ENCODE results near the gene INO80C. TPM values are rescaled to one million over a fixed set of nuclear protein-coding genes. Genes with fewer than 3 reads are reported as not detected.

INO80C gene
- total RNA-seq, 1 experiment from 2014 or later: 42.3 TPM

DNA sequence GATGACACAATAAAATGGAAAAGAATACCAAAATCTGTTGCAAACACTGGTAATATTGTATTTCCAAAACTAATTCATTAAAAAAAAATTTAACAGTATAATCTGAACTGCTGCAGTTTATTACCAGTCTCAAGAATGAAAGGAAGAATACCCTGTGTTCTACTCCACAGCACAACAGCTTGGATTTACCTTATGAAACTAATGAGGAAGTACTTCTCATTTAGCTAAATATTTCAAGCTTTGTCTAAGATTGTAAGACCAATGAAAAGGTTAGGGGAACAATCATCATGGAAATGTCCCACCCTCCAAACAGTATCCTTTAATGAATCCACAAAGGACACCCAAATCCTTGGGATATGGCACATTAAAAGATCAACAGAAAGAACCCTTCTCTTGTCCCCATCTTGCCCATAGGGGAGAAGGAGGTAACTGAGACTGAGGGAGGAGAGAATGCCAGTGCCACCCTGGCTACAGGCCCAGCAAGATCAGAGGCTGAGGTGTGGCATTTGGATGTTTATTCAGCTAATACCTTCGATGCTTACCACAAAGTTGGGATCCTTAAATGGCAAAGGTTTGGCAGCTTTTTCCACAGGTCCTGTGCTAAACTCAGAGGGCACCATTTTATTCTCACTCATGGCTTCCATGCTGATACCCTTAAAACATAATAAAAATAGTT is 17.7 kb downstream of the INO80C start (continued):
- TF ChIP-seq, protein P1, sequence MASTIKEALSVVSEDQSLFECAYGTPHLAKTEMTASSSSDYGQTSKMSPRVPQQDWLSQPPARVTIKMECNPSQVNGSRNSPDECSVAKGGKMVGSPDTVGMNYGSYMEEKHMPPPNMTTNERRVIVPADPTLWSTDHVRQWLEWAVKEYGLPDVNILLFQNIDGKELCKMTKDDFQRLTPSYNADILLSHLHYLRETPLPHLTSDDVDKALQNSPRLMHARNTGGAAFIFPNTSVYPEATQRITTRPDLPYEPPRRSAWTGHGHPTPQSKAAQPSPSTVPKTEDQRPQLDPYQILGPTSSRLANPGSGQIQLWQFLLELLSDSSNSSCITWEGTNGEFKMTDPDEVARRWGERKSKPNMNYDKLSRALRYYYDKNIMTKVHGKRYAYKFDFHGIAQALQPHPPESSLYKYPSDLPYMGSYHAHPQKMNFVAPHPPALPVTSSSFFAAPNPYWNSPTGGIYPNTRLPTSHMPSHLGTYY (CRISPR knock-in tag; IDR thresholded peaks at IDR 0.05): no peak
- TF ChIP-seq, protein P2, sequence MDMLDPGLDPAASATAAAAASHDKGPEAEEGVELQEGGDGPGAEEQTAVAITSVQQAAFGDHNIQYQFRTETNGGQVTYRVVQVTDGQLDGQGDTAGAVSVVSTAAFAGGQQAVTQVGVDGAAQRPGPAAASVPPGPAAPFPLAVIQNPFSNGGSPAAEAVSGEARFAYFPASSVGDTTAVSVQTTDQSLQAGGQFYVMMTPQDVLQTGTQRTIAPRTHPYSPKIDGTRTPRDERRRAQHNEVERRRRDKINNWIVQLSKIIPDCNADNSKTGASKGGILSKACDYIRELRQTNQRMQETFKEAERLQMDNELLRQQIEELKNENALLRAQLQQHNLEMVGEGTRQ (CRISPR knock-in tag; IDR thresholded peaks at IDR 0.05): no peak
- TF ChIP-seq HMGXB4 (CRISPR knock-in tag; IDR thresholded peaks at IDR 0.05) (no peak), ZNF219 (CRISPR knock-in tag; IDR thresholded peaks at IDR 0.05; ENCODE audit: borderline replicate concordance) (no peak), CTCF (IDR thresholded peaks at IDR 0.05) (no peak), FOXP1 (CRISPR knock-in tag; IDR thresholded peaks at IDR 0.05; ENCODE audit: borderline replicate concordance) (no peak), TEAD4 (CRISPR knock-in tag; IDR thresholded peaks at IDR 0.05) (no peak)

DNA sequence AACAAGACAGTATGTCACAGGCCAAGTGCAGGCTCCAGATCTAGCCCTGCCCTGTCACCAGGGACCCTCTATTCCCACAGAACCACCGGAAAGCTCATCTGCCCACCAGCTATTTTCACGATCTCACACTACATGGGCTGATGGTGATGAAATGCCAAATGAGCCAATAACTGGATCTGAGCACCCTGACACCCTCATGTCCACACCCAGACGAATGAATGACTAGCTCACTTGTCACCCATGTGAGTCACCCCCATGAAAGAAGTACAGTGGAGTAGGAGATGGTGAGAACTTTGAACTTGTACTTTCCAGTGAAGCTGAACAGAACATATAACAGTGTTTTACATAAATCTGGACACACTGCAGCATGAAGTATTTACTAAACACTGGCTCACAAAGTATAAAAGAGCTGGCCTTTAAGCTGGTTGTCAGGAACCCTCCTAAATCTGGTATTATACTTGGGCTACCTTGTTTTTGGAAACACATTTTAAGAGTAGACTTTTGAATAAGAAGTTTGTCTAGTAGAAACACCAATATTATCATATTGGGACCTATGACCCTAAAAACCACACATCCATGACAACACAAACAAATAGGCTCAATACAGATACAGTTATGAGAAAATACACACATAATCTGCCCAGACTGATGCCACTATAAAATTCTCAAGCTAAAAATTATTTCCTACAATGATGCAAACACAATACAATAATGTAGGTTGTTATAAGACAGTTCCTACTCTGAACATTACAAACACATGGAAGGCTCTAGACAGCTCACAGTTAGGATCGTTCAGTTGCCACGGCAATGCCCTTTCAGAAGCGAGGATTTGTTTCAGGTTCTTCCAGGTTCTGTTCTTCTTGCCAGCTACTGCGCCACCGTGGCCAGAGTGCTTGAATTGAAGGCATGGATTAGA is 19.0 kb downstream of the INO80C start:
- H3K4me3 Mint-ChIP-seq: no peak overlapping the region
- peaks cover 24% of the 10 kb centered on the region for H3K36me3 Mint-ChIP-seq
- ATAC-seq (no peak), DNase-seq (ENCODE audit: low spot score) (no peak)
- ChIA-PET CTCF (no interaction called here), POLR2A (no interaction called here)
- H3K4me1 Mint-ChIP-seq: no peaks in the 10 kb centered on the region
- peak overlapping the region; percentile 52; the same call in 1 of the 2 replicates for H3K27ac Mint-ChIP-seq
- TF ChIP-seq SMAD3 (CRISPR knock-in tag; IDR thresholded peaks at IDR 0.05; ENCODE audit: borderline replicate concordance): no peak
- TF ChIP-seq, protein P2 (CRISPR knock-in tag; IDR thresholded peaks at IDR 0.05): no peak
- TF ChIP-seq, protein P3, sequence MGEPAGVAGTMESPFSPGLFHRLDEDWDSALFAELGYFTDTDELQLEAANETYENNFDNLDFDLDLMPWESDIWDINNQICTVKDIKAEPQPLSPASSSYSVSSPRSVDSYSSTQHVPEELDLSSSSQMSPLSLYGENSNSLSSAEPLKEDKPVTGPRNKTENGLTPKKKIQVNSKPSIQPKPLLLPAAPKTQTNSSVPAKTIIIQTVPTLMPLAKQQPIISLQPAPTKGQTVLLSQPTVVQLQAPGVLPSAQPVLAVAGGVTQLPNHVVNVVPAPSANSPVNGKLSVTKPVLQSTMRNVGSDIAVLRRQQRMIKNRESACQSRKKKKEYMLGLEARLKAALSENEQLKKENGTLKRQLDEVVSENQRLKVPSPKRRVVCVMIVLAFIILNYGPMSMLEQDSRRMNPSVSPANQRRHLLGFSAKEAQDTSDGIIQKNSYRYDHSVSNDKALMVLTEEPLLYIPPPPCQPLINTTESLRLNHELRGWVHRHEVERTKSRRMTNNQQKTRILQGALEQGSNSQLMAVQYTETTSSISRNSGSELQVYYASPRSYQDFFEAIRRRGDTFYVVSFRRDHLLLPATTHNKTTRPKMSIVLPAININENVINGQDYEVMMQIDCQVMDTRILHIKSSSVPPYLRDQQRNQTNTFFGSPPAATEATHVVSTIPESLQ (CRISPR knock-in tag; IDR thresholded peaks at IDR 0.05): no peak
- TF ChIP-seq GABPB1 (CRISPR knock-in tag; IDR thresholded peaks at IDR 0.05): peak; percentile 86
- no peak for TF ChIP-seq GRHL2 (CRISPR knock-in tag; IDR thresholded peaks at IDR 0.05; ENCODE audit: insufficient replicate concordance, severe bottlenecking)
- H3K27me3 Mint-ChIP-seq (ENCODE audit: low read depth): no peaks in the 10 kb centered on the region
- H3K9me3 Mint-ChIP-seq: no peaks in the 10 kb centered on the region; the same call in 1 of the 2 replicates

GRCh38 chr18:35477974-35478373 is 19.8 kb downstream of the INO80C start:
- CTCF ChIA-PET: no interaction called here
- TF ChIP-seq, protein P1 (CRISPR knock-in tag; IDR thresholded peaks at IDR 0.05): no peak
- TF ChIP-seq, protein P4, sequence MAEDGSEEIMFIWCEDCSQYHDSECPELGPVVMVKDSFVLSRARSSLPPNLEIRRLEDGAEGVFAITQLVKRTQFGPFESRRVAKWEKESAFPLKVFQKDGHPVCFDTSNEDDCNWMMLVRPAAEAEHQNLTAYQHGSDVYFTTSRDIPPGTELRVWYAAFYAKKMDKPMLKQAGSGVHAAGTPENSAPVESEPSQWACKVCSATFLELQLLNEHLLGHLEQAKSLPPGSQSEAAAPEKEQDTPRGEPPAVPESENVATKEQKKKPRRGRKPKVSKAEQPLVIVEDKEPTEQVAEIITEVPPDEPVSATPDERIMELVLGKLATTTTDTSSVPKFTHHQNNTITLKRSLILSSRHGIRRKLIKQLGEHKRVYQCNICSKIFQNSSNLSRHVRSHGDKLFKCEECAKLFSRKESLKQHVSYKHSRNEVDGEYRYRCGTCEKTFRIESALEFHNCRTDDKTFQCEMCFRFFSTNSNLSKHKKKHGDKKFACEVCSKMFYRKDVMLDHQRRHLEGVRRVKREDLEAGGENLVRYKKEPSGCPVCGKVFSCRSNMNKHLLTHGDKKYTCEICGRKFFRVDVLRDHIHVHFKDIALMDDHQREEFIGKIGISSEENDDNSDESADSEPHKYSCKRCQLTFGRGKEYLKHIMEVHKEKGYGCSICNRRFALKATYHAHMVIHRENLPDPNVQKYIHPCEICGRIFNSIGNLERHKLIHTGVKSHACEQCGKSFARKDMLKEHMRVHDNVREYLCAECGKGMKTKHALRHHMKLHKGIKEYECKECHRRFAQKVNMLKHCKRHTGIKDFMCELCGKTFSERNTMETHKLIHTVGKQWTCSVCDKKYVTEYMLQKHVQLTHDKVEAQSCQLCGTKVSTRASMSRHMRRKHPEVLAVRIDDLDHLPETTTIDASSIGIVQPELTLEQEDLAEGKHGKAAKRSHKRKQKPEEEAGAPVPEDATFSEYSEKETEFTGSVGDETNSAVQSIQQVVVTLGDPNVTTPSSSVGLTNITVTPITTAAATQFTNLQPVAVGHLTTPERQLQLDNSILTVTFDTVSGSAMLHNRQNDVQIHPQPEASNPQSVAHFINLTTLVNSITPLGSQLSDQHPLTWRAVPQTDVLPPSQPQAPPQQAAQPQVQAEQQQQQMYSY (CRISPR knock-in tag; IDR thresholded peaks at IDR 0.05): no peak
- no peak for TF ChIP-seq SOX15 (CRISPR knock-in tag; IDR thresholded peaks at IDR 0.05)
- TF ChIP-seq HMGXB4 (CRISPR knock-in tag; IDR thresholded peaks at IDR 0.05): no peak

More at GRCh38 chr18:35477974-35478373, 19.8 kb downstream of the INO80C start:
- H3K9me3 Mint-ChIP-seq: no peaks in the 10 kb centered on the region; the same call in 1 of the 2 replicates
- POLR2A ChIA-PET: no interaction called here
- ATAC-seq (no peak), DNase-seq (ENCODE audit: low spot score) (no peak)
- no peaks in the 10 kb centered on the region for H3K4me1 Mint-ChIP-seq
- peaks cover 27% of the 10 kb centered on the region for H3K36me3 Mint-ChIP-seq
- no peaks in the 10 kb centered on the region for H3K27me3 Mint-ChIP-seq (ENCODE audit: low read depth)
- H3K4me3 Mint-ChIP-seq: no peak overlapping the region
- H3K27ac Mint-ChIP-seq: no peak overlapping the region

Data from WTC11 (cell line).